IPS-18a (cell line): ENCODE measurements around the gene MEOX2.

Experiments used
- H3K27ac ChIP-seq: one replicate; pipeline ENCODE4 v1.5.1; 2013; ENCODE audit warnings: low read length
- H3K27me3 ChIP-seq: one replicate; pipeline ENCODE4 v1.6.1; 2013; ENCODE audit warnings: mild to moderate bottlenecking, low read length; ENCODE audit not compliant: control insufficient read depth, insufficient read depth
- H3K36me3 ChIP-seq: one replicate; pipeline ENCODE4 v1.6.1; 2013; ENCODE audit warnings: low read depth, low read length; ENCODE audit not compliant: control insufficient read depth
- H3K4me1 ChIP-seq: one replicate; pipeline ENCODE4 v1.6.1; 2013; ENCODE audit warnings: low read depth, low read length; ENCODE audit not compliant: control insufficient read depth
- H3K4me3 ChIP-seq: one replicate; pipeline ENCODE4 v1.5.1; 2013; ENCODE audit warnings: low read length
- H3K9ac ChIP-seq: one replicate; pipeline ENCODE4 v1.6.1; 2013; ENCODE audit warnings: mild to moderate bottlenecking, low read length, moderate library complexity
- H3K9me3 ChIP-seq: one replicate; pipeline ENCODE4 v1.6.1; 2013; ENCODE audit warnings: low read depth, low read length; ENCODE audit not compliant: control insufficient read depth

MEOX2 gene

GRCh38 chr7:15679306-15679705 is 7.2 kb downstream of the MEOX2 start:
- Histone ChIP-seq H3K27me3 (peaks cover 10% of the 10 kb centered on the region), H3K36me3 (no peaks in the 10 kb centered on the region), H3K27ac (no peak overlapping the region), H3K9ac (no peak overlapping the region), H3K4me3 (no peak overlapping the region), H3K9me3 (no peaks in the 10 kb centered on the region), H3K4me1 (no peaks in the 10 kb centered on the region)

- no peaks in the 10 kb centered on the region for H3K9me3 ChIP-seq
- H3K27me3 ChIP-seq = peaks cover 4% of the 10 kb centered on the region
- H3K4me3 ChIP-seq = no peak overlapping the region
- H3K4me1 ChIP-seq = no peaks in the 10 kb centered on the region
- H3K27ac ChIP-seq = no peak overlapping the region
- no peaks in the 10 kb centered on the region for H3K36me3 ChIP-seq
- H3K9ac ChIP-seq = no peak overlapping the region
These were observed 7.8 kb downstream of the MEOX2 start for GRCh38 chr7:15678653-15679052.

DNA sequence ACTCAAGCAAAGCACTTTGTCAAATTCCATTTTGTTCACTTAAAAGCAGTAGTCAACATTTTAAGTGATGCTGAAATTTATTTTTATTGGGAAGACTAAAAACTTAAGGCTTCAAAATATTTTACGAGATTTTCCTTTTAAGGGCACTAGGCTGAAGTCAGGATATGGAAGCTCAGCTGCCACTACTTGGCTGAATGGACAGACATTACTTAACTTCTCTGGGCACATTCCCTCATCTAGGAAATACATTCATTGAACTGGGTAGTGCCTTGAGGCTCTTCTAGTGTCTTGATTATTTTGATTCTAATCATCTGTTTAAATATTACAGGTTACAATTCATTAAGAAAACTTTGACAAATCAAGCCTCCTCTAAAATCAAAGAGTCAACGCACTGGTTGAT is 11.1 kb downstream of the MEOX2 start:
- Histone ChIP-seq H3K9ac (no peak overlapping the region), H3K4me3 (no peak overlapping the region), H3K4me1 (no peaks in the 10 kb centered on the region), H3K36me3 (no peaks in the 10 kb centered on the region), H3K27me3 (no peaks in the 10 kb centered on the region), H3K27ac (no peak overlapping the region), H3K9me3 (no peaks in the 10 kb centered on the region)

DNA sequence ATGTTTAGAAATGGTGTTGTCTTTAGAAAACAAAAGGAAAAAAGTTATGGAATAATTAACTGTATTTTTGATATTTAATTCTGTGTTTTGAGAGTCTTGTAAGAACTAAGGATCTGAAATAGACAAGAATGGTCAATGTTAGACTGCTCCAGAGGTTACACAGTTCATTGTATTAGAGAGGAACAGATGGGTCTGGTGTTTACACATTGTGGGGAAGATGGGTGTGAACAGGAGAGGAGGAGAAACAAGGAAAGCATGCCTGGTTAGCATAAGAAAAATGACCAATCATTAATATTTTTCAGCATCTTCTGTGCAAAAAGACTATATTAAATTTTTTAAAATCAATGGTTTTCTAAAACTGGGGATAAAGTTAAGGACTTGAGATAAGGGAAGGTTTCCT is 11.9 kb downstream of the MEOX2 start:
- no peak overlapping the region for H3K27ac ChIP-seq
- H3K36me3 ChIP-seq = no peaks in the 10 kb centered on the region
- H3K4me3 ChIP-seq = no peak overlapping the region
- H3K9me3 ChIP-seq = no peaks in the 10 kb centered on the region
- no peaks in the 10 kb centered on the region for H3K27me3 ChIP-seq
- H3K4me1 ChIP-seq = no peaks in the 10 kb centered on the region
- no peak overlapping the region for H3K9ac ChIP-seq

- Histone ChIP-seq H3K27ac (no peak overlapping the region), H3K9ac (no peak overlapping the region), H3K27me3 (no peaks in the 10 kb centered on the region), H3K36me3 (no peaks in the 10 kb centered on the region), H3K4me3 (no peak overlapping the region), H3K9me3 (no peaks in the 10 kb centered on the region), H3K4me1 (no peaks in the 10 kb centered on the region)
These were observed 16.9 kb downstream of the MEOX2 start for GRCh38 chr7:15669443-15670090.

GRCh38 chr7:15667991-15668390 is 18.5 kb downstream of the MEOX2 start:
- no peaks in the 10 kb centered on the region for H3K27me3 ChIP-seq
- H3K9ac ChIP-seq = no peak overlapping the region
- no peaks in the 10 kb centered on the region for H3K36me3 ChIP-seq
- no peaks in the 10 kb centered on the region for H3K9me3 ChIP-seq
- H3K4me3 ChIP-seq = no peak overlapping the region
- no peak overlapping the region for H3K27ac ChIP-seq
- no peaks in the 10 kb centered on the region for H3K4me1 ChIP-seq

DNA sequence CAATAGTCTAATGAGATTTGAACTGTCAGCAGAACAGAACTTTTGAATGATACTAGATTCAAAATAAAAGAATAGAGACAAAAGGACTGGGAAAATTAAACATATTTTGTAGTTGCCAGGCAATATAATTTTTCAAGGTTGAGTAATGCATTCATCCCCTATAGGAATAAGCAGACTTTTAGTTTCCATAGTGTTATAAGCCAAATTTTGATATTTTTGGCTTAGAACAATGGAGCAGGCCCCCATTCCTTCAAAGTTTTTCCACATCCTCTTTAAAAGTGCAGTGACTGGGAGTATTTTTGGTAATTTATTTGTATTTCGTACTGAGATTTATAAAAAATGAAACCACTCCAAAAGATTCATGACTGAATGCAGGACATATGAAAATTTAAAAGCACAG is 24.0 kb downstream of the MEOX2 start:
- Histone ChIP-seq H3K9ac (no peak overlapping the region), H3K4me3 (no peak overlapping the region), H3K27ac (no peak overlapping the region), H3K36me3 (no peaks in the 10 kb centered on the region), H3K4me1 (no peaks in the 10 kb centered on the region), H3K27me3 (no peaks in the 10 kb centered on the region), H3K9me3 (no peaks in the 10 kb centered on the region)

- Histone ChIP-seq H3K4me3 (no peak overlapping the region), H3K9ac (no peak overlapping the region), H3K27ac (no peak overlapping the region), H3K36me3 (no peaks in the 10 kb centered on the region), H3K4me1 (no peaks in the 10 kb centered on the region), H3K9me3 (no peaks in the 10 kb centered on the region), H3K27me3 (no peaks in the 10 kb centered on the region)
These were observed 28.2 kb downstream of the MEOX2 start for GRCh38 chr7:15658247-15658646.

GRCh38 chr7:15652776-15653290 is 33.6 kb downstream of the MEOX2 start:
- no peak overlapping the region for H3K9ac ChIP-seq
- no peaks in the 10 kb centered on the region for H3K4me1 ChIP-seq
- H3K27me3 ChIP-seq = no peaks in the 10 kb centered on the region

GRCh38 chr7:15651693-15652092 is 34.8 kb downstream of the MEOX2 start:
- no peaks in the 10 kb centered on the region for H3K27me3 ChIP-seq
- no peak overlapping the region for H3K4me3 ChIP-seq
- H3K36me3 ChIP-seq = no peaks in the 10 kb centered on the region
- H3K27ac ChIP-seq = no peak overlapping the region
- no peaks in the 10 kb centered on the region for H3K4me1 ChIP-seq
- H3K9me3 ChIP-seq = no peaks in the 10 kb centered on the region
- no peak overlapping the region for H3K9ac ChIP-seq

More at GRCh38 chr7:15652776-15653290, 33.6 kb downstream of the MEOX2 start:
- no peaks in the 10 kb centered on the region for H3K9me3 ChIP-seq
- no peak overlapping the region for H3K4me3 ChIP-seq
- no peak overlapping the region for H3K27ac ChIP-seq
- H3K36me3 ChIP-seq = no peaks in the 10 kb centered on the region

DNA sequence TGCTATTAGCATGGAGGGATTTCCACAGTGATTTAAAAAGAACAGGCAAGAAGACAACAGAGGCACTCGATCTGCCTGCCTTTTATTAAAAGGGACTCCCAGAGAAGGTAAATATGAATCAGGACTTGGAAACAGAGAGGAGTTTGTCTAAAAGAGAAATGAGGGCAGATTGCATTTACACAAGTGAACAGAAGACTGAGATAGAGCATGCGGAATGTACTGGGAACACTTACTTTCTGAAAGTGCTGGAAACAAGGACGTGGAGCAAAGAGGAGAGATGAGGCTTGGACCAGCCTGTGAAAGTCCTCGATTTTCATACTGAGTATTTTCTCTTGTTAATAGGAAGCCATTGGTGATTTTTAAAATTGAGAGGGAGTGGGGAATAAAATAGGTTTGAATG is 35.7 kb downstream of the MEOX2 start:
- H3K36me3 ChIP-seq = no peaks in the 10 kb centered on the region

GRCh38 chr7:15648461-15648961 is 38.0 kb downstream of the MEOX2 start:
- Histone ChIP-seq H3K4me3 (no peak overlapping the region), H3K4me1 (no peaks in the 10 kb centered on the region), H3K9me3 (no peaks in the 10 kb centered on the region), H3K9ac (no peak overlapping the region), H3K36me3 (no peaks in the 10 kb centered on the region), H3K27ac (no peak overlapping the region), H3K27me3 (no peaks in the 10 kb centered on the region)

More for the DNA sequence above, 35.7 kb downstream of the MEOX2 start:
- no peak overlapping the region for H3K9ac ChIP-seq
- no peak overlapping the region for H3K4me3 ChIP-seq
- H3K27ac ChIP-seq = no peak overlapping the region
- H3K27me3 ChIP-seq = no peaks in the 10 kb centered on the region
- H3K4me1 ChIP-seq = no peaks in the 10 kb centered on the region
- no peaks in the 10 kb centered on the region for H3K9me3 ChIP-seq
